ENCODE measurements around the gene MSRB3. TPM values are rescaled to one million over a fixed set of nuclear protein-coding genes. Genes with fewer than 3 reads are reported as not detected.

The MSRB3 gene
- total RNA-seq, 3 donors from 2014 or later (not counting 1 experiment from before 2014, with no cell fraction given), result 2.4 to 3.4 (median 3.1) TPM

DNA sequence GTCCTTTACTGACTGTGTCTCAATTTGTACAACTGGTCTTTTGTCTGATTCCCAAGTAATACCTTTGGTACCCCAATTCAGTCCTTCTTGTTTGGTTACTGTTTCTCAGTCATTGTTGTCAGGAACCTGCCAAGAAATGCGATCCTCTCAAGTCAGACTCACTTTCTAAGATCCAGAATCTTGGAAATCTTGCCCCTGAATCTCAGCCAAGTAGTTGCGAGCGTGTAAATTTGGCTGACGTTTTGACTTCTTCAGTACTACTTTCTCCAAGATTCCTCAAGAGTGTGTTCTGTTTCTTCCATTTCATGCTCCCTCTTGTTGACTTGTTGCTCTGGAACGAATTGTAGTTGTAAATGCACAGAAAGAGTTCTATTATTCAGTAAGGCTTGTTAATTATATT lies 114.0 kb downstream of the MSRB3 start:
- H3K4me1 ChIP-seq (ENCODE audit: control insufficient read depth, insufficient read depth, low read length), result no peaks in the 10 kb centered on the region
- intact Hi-C loops (cut with micrococcal nuclease), result no loop called here
- Mint-ChIP-seq H3K27me3 (ENCODE audit: low read depth in 2 of 2) (no peaks in the 10 kb centered on the region), H3K36me3 (no peaks in the 10 kb centered on the region), H3K4me1 (no peaks in the 10 kb centered on the region), H3K4me3 (no peak overlapping the region), H3K9me3 (peaks cover 6 to 12% of the 10 kb centered on the region in 2 donors), H3K27ac (no peak overlapping the region)
- no peaks in the 10 kb centered on the region for H3K9me3 ChIP-seq (ENCODE audit: control insufficient read depth, insufficient read depth, low read length)
- no peaks in the 10 kb centered on the region for H3K36me3 ChIP-seq (ENCODE audit: control insufficient read depth, insufficient read depth, low read length)
- no peak overlapping the region for H3K27ac ChIP-seq (ENCODE audit: low read length)
- H3K4me3 ChIP-seq (ENCODE audit: low read length), result no peak overlapping the region
- ATAC-seq (no peak), DNase-seq (no peak)
- peaks cover 2% of the 10 kb centered on the region for H3K27me3 ChIP-seq (ENCODE audit: control insufficient read depth, insufficient read depth, low read length)
- WGBS (ENCODE audit: insufficient coverage), result 94% methylated on average over 4 of the region's 5 CpGs
- TF ChIP-seq, protein P1, sequence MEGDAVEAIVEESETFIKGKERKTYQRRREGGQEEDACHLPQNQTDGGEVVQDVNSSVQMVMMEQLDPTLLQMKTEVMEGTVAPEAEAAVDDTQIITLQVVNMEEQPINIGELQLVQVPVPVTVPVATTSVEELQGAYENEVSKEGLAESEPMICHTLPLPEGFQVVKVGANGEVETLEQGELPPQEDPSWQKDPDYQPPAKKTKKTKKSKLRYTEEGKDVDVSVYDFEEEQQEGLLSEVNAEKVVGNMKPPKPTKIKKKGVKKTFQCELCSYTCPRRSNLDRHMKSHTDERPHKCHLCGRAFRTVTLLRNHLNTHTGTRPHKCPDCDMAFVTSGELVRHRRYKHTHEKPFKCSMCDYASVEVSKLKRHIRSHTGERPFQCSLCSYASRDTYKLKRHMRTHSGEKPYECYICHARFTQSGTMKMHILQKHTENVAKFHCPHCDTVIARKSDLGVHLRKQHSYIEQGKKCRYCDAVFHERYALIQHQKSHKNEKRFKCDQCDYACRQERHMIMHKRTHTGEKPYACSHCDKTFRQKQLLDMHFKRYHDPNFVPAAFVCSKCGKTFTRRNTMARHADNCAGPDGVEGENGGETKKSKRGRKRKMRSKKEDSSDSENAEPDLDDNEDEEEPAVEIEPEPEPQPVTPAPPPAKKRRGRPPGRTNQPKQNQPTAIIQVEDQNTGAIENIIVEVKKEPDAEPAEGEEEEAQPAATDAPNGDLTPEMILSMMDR (IDR thresholded peaks at IDR 0.05), result no peak

DNA sequence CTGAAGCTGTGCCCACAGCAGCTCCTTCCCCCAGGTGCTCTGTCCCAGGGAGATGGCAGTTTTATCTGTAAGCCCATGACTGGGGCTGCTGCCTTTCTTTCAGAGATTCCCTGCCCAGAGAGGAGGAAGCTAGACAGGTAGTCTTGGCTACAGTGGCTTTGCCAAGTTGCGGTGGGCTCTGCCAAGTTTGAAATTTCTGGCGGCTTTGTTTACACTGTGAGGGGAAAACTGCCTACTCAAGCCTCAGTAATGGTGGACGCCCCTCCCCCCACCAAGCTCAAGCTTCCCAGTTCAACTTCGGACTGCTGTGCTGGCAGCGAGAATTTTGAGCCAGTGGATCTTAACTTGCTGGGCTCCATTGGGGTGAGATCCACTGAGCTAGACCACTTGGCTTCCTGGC lies 124.7 kb downstream of the MSRB3 start:
- Histone ChIP-seq H3K27ac (ENCODE audit: low read length) (no peak overlapping the region), H3K36me3 (ENCODE audit: control insufficient read depth, insufficient read depth, low read length) (no peaks in the 10 kb centered on the region), H3K27me3 (ENCODE audit: control insufficient read depth, insufficient read depth, low read length) (no peaks in the 10 kb centered on the region), H3K9me3 (ENCODE audit: control insufficient read depth, insufficient read depth, low read length) (no peaks in the 10 kb centered on the region), H3K4me1 (ENCODE audit: control insufficient read depth, insufficient read depth, low read length) (no peaks in the 10 kb centered on the region), H3K4me3 (ENCODE audit: low read length) (no peak overlapping the region)
- ATAC-seq (no peak), DNase-seq (no peak)
- Mint-ChIP-seq H3K36me3 (no peaks in the 10 kb centered on the region), H3K4me3 (no peak overlapping the region), H3K4me1 (no peaks in the 10 kb centered on the region), H3K9me3 (peaks cover 4 to 12% of the 10 kb centered on the region in 2 donors), H3K27me3 (ENCODE audit: low read depth in 2 of 2) (peaks cover 0 to 2% of the 10 kb centered on the region in 2 donors), H3K27ac (no peak overlapping the region)
- intact Hi-C loops (cut with micrococcal nuclease), result no loop called here
- TF ChIP-seq, protein P1 (IDR thresholded peaks at IDR 0.05), result no peak
- 95% methylated on average over 5 of the region's 5 CpGs for WGBS (ENCODE audit: insufficient coverage)

DNA sequence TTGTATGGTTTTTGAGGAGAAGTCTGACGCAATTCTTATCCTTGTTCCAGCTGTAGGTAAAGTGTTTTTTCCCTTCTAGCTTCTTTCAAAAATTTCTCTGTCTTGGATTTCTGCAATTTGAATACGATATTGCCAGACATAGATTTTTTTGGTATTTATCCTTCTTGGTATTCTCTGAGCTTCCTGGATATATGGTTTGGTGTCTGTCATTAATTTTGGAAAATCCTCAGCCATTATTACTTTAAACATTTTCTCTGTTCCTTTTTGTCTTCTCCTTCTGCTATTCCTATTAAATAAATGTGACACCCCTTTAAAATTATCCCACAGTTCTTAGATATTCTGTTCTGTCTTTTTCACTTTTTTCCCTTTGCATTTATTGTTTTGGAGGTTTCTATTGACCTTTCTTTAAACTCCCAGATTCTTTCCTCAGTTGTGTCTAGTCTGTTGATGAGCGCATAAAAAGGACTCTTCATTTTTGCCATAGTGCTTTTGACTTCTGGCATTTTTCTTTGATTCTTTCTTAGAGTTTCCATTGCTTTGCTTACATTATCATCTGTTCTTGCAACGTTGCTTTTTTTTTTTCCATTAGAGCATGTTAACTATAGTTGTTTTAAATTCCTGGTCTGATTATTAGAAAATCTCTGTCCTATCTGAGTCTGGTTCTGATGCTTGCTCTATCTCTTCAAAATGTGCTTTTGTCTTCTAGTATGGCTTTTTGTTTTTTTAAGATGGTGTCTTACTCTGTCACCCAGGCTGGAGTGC lies 129.1 kb downstream of the MSRB3 start:
- Mint-ChIP-seq H3K36me3 (no peaks in the 10 kb centered on the region), H3K27ac (no peak overlapping the region), H3K4me1 (no peaks in the 10 kb centered on the region), H3K4me3 (no peak overlapping the region), H3K9me3 (no peaks in the 10 kb centered on the region), H3K27me3 (ENCODE audit: low read depth in 2 of 2) (peaks cover 0 to 2% of the 10 kb centered on the region in 2 donors)
- no peaks in the 10 kb centered on the region for H3K9me3 ChIP-seq (ENCODE audit: control insufficient read depth, insufficient read depth, low read length)
- ATAC-seq (no peak), DNase-seq (no peak)
- no peaks in the 10 kb centered on the region for H3K36me3 ChIP-seq (ENCODE audit: control insufficient read depth, insufficient read depth, low read length)
- H3K27ac ChIP-seq (ENCODE audit: low read length), result no peak overlapping the region
- no peaks in the 10 kb centered on the region for H3K27me3 ChIP-seq (ENCODE audit: control insufficient read depth, insufficient read depth, low read length)
- TF ChIP-seq, protein P1 (IDR thresholded peaks at IDR 0.05), result no peak
- no peak overlapping the region for H3K4me3 ChIP-seq (ENCODE audit: low read length)
- no peaks in the 10 kb centered on the region for H3K4me1 ChIP-seq (ENCODE audit: control insufficient read depth, insufficient read depth, low read length)
- WGBS (ENCODE audit: insufficient coverage), result 90% methylated on average over 2 of the region's 4 CpGs
- intact Hi-C loops (cut with micrococcal nuclease), result no loop called here

DNA sequence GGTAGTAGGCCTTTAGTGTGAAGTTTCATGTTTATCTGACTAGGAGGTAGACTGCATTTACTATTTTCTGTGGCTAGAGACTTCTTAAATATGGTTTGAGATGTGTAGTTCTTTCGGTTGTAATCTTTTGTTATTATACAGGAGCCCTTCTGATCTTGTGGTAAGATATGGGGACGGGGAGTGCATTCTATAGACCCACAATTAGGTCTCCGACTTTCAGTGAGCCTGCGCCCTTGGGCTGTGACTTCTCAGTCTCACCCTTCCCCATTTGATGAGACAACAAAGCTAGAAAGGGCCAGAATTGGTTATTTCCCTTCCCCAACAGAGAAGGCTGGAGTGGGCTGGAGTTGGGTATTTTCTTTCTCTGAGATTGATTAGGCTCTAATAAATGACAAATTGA lies 130.0 kb downstream of the MSRB3 start:
- 31% methylated on average over 2 of the region's 4 CpGs for WGBS (ENCODE audit: insufficient coverage)
- H3K27me3 ChIP-seq (ENCODE audit: control insufficient read depth, insufficient read depth, low read length), result no peaks in the 10 kb centered on the region
- intact Hi-C loops (cut with micrococcal nuclease), result no loop called here
- no peaks in the 10 kb centered on the region for H3K36me3 ChIP-seq (ENCODE audit: control insufficient read depth, insufficient read depth, low read length)
- Mint-ChIP-seq H3K4me1 (peaks cover under 1 to 2% of the 10 kb centered on the region in 2 donors), H3K27ac (no peak overlapping the region), H3K27me3 (ENCODE audit: low read depth in 2 of 2) (peaks cover 0 to 2% of the 10 kb centered on the region in 2 donors), H3K36me3 (no peaks in the 10 kb centered on the region), H3K9me3 (no peaks in the 10 kb centered on the region), H3K4me3 (no peak overlapping the region)
- DNase-seq, result no peak
- no peak overlapping the region for H3K27ac ChIP-seq (ENCODE audit: low read length)
- TF ChIP-seq, protein P1 (IDR thresholded peaks at IDR 0.05), result no peak
- no peaks in the 10 kb centered on the region for H3K4me1 ChIP-seq (ENCODE audit: control insufficient read depth, insufficient read depth, low read length)
- ATAC-seq, result peak in 1 of 3 donors; percentile 46
- H3K4me3 ChIP-seq (ENCODE audit: low read length), result no peak overlapping the region
- no peaks in the 10 kb centered on the region for H3K9me3 ChIP-seq (ENCODE audit: control insufficient read depth, insufficient read depth, low read length)

Measured in natural killer cell (primary cell).